ES-I3 (cell line): ENCODE results near the gene FTSJ1.

Experiments used
- H3K36me3 ChIP-seq: 2 replicates; pipeline ENCODE4 v1.6.1; 2013; ENCODE audit warnings: mild to moderate bottlenecking, low read length, control low read depth, moderate library complexity; ENCODE audit not compliant: insufficient read depth
- H3K4me1 ChIP-seq: 2 replicates; pipeline ENCODE4 v1.6.1; 2013; ENCODE audit warnings: mild to moderate bottlenecking, control low read depth, low read length; ENCODE audit not compliant: insufficient read depth
- H3K9ac ChIP-seq: 2 replicates; pipeline ENCODE4 v1.6.1; 2013; ENCODE audit warnings: low read depth, mild to moderate bottlenecking, low read length, moderate library complexity
- H3K9me3 ChIP-seq: 2 replicates; pipeline ENCODE4 v1.6.1; 2013; ENCODE audit warnings: mild to moderate bottlenecking, low read length, moderate library complexity; ENCODE audit not compliant: control insufficient read depth, insufficient read depth

FTSJ1 gene

GRCh38 chrX:48476919-48477318 is 920 bp downstream of the FTSJ1 start:
- no peaks in the 10 kb centered on the region for H3K9me3 ChIP-seq
- H3K4me1 ChIP-seq, result peaks cover 12% of the 10 kb centered on the region
- H3K9ac ChIP-seq, result peak overlapping the region; percentile 76; the same call in 1 of the 2 replicates

GRCh38 chrX:48477960-48478755 is 2.2 kb downstream of the FTSJ1 start:
- Histone ChIP-seq H3K9me3 (no peaks in the 10 kb centered on the region), H3K36me3 (no peaks in the 10 kb centered on the region; the same call in 1 of the 2 replicates), H3K9ac (no peak overlapping the region), H3K4me1 (peaks cover 2% of the 10 kb centered on the region; the same call in 1 of the 2 replicates)

More at GRCh38 chrX:48476919-48477318, 920 bp downstream of the FTSJ1 start:
- no peaks in the 10 kb centered on the region; the same call in 1 of the 2 replicates for H3K36me3 ChIP-seq

- H3K9me3 ChIP-seq, result no peaks in the 10 kb centered on the region
- no peak overlapping the region for H3K9ac ChIP-seq
- H3K4me1 ChIP-seq, result no peaks in the 10 kb centered on the region; the same call in 1 of the 2 replicates
- no peaks in the 10 kb centered on the region; the same call in 1 of the 2 replicates for H3K36me3 ChIP-seq
These were observed 2.8 kb downstream of the FTSJ1 start for GRCh38 chrX:48478806-48479205.

GRCh38 chrX:48480142-48480541 is 4.1 kb downstream of the FTSJ1 start:
- Histone ChIP-seq H3K9me3 (no peaks in the 10 kb centered on the region), H3K36me3 (peaks cover under 1% of the 10 kb centered on the region; the same call in 1 of the 2 replicates), H3K4me1 (no peaks in the 10 kb centered on the region), H3K9ac (no peak overlapping the region)

GRCh38 chrX:48480583-48480982 is 4.6 kb downstream of the FTSJ1 start:
- no peaks in the 10 kb centered on the region for H3K9me3 ChIP-seq
- H3K4me1 ChIP-seq, result no peaks in the 10 kb centered on the region
- H3K9ac ChIP-seq, result no peak overlapping the region
- H3K36me3 ChIP-seq, result peaks cover 3% of the 10 kb centered on the region; the same call in 1 of the 2 replicates

GRCh38 chrX:48482526-48482925 is 6.5 kb downstream of the FTSJ1 start:
- Histone ChIP-seq H3K9me3 (no peaks in the 10 kb centered on the region), H3K9ac (no peak overlapping the region), H3K36me3 (peaks cover 3% of the 10 kb centered on the region; the same call in 1 of the 2 replicates), H3K4me1 (no peaks in the 10 kb centered on the region)

GRCh38 chrX:48487362-48487798 is 11.4 kb downstream of the FTSJ1 start:
- peaks cover 3% of the 10 kb centered on the region; the same call in 1 of the 2 replicates for H3K36me3 ChIP-seq
- no peak overlapping the region for H3K9ac ChIP-seq
- peaks cover 4% of the 10 kb centered on the region; the same call in 1 of the 2 replicates for H3K4me1 ChIP-seq
- H3K9me3 ChIP-seq, result no peaks in the 10 kb centered on the region; the same call in 1 of the 2 replicates

GRCh38 chrX:48488034-48488433 is 12.0 kb downstream of the FTSJ1 start:
- peaks cover 3% of the 10 kb centered on the region; the same call in 1 of the 2 replicates for H3K36me3 ChIP-seq
- peaks cover 4% of the 10 kb centered on the region; the same call in 1 of the 2 replicates for H3K4me1 ChIP-seq
- no peak overlapping the region for H3K9ac ChIP-seq
- H3K9me3 ChIP-seq, result no peaks in the 10 kb centered on the region; the same call in 1 of the 2 replicates

GRCh38 chrX:48489296-48489695 is 13.3 kb downstream of the FTSJ1 start:
- H3K36me3 ChIP-seq, result peaks cover 3% of the 10 kb centered on the region; the same call in 1 of the 2 replicates
- H3K9ac ChIP-seq, result no peak overlapping the region
- no peaks in the 10 kb centered on the region; the same call in 1 of the 2 replicates for H3K9me3 ChIP-seq
- peaks cover 4% of the 10 kb centered on the region; the same call in 1 of the 2 replicates for H3K4me1 ChIP-seq

GRCh38 chrX:48489892-48490291 is 13.9 kb downstream of the FTSJ1 start:
- no peaks in the 10 kb centered on the region; the same call in 1 of the 2 replicates for H3K9me3 ChIP-seq
- no peak overlapping the region for H3K9ac ChIP-seq
- peaks cover 3% of the 10 kb centered on the region; the same call in 1 of the 2 replicates for H3K36me3 ChIP-seq
- peaks cover 4% of the 10 kb centered on the region; the same call in 1 of the 2 replicates for H3K4me1 ChIP-seq

GRCh38 chrX:48490661-48491060 is 14.7 kb downstream of the FTSJ1 start:
- no peaks in the 10 kb centered on the region; the same call in 1 of the 2 replicates for H3K9me3 ChIP-seq
- no peak overlapping the region for H3K9ac ChIP-seq
- H3K36me3 ChIP-seq, result no peaks in the 10 kb centered on the region
- H3K4me1 ChIP-seq, result peaks cover 4% of the 10 kb centered on the region; the same call in 1 of the 2 replicates

- no peak overlapping the region for H3K9ac ChIP-seq
- no peaks in the 10 kb centered on the region; the same call in 1 of the 2 replicates for H3K9me3 ChIP-seq
- peaks cover 4% of the 10 kb centered on the region; the same call in 1 of the 2 replicates for H3K4me1 ChIP-seq
These were observed 15.8 kb downstream of the FTSJ1 start for GRCh38 chrX:48491809-48492208.

GRCh38 chrX:48492293-48492910 is 16.4 kb downstream of the FTSJ1 start:
- Histone ChIP-seq H3K4me1 (peaks cover 4% of the 10 kb centered on the region; the same call in 1 of the 2 replicates), H3K36me3 (no peaks in the 10 kb centered on the region), H3K9ac (no peak overlapping the region), H3K9me3 (no peaks in the 10 kb centered on the region; the same call in 1 of the 2 replicates)

More at GRCh38 chrX:48491809-48492208, 15.8 kb downstream of the FTSJ1 start:
- H3K36me3 ChIP-seq, result no peaks in the 10 kb centered on the region

- H3K9ac ChIP-seq, result no peak overlapping the region
These were observed 17.9 kb downstream of the FTSJ1 start for GRCh38 chrX:48493890-48494364.

More at GRCh38 chrX:48493890-48494364, 17.9 kb downstream of the FTSJ1 start:
- no peaks in the 10 kb centered on the region for H3K36me3 ChIP-seq
- H3K9me3 ChIP-seq, result no peaks in the 10 kb centered on the region; the same call in 1 of the 2 replicates
- peaks cover 8% of the 10 kb centered on the region; the same call in 1 of the 2 replicates for H3K4me1 ChIP-seq
